Lower leg skin (tissue), 3 donors: ENCODE data around the gene SCG5.

Experiments used
- CTCF ChIP-seq, 3 donors: fragments of 450-650 bp; IDR thresholded peaks; one replicate each; pipeline ENCODE4 v1.5.1; 2016; ENCODE audit warnings: antibody characterized with exemption in 3 of 3, mild to moderate bottlenecking in 3 of 3, moderate library complexity in 2 of 3
- POLR2A ChIP-seq, 2 donors: fragments of 450-650 bp; IDR thresholded peaks; one replicate each; pipeline ENCODE4 v1.6.1; 2016 to 2017; ENCODE audit warnings: antibody characterized with exemption in 2 of 2, mild to moderate bottlenecking in 1 of 2, moderate library complexity in 1 of 2

GRCh38 chr15:32664796-32665195 is 23.3 kb downstream of the SCG5 start:
- TF ChIP-seq POLR2A (IDR thresholded peaks at IDR 0.05) (no peak), CTCF (IDR thresholded peaks at IDR 0.05) (no peak)
